Tibial nerve (tissue), 4 donors: ENCODE measurements around the gene ERMARD.

ENCODE experiments used
- EP300 ChIP-seq, 2 donors: sonication (generic); formaldehyde crosslinking; IDR thresholded peaks; one replicate each; pipeline ENCODE4 v1.6.1; 2017; ENCODE audit warnings: antibody characterized with exemption in 2 of 2, mild to moderate bottlenecking in 1 of 2
- TF ChIP-seq, protein P1 (sequence below), 5 experiments: fragments of 200-600 bp in 3 of 5; fragments of 450-650 bp in 2 of 5; sonication (generic) in 3 of 5; IDR thresholded peaks; one replicate each; pipeline ENCODE4 v1.5.1; 2016 to 2019; ENCODE audit warnings: antibody characterized with exemption in 5 of 5, mild to moderate bottlenecking in 3 of 5, moderate library complexity in 2 of 5

DNA sequence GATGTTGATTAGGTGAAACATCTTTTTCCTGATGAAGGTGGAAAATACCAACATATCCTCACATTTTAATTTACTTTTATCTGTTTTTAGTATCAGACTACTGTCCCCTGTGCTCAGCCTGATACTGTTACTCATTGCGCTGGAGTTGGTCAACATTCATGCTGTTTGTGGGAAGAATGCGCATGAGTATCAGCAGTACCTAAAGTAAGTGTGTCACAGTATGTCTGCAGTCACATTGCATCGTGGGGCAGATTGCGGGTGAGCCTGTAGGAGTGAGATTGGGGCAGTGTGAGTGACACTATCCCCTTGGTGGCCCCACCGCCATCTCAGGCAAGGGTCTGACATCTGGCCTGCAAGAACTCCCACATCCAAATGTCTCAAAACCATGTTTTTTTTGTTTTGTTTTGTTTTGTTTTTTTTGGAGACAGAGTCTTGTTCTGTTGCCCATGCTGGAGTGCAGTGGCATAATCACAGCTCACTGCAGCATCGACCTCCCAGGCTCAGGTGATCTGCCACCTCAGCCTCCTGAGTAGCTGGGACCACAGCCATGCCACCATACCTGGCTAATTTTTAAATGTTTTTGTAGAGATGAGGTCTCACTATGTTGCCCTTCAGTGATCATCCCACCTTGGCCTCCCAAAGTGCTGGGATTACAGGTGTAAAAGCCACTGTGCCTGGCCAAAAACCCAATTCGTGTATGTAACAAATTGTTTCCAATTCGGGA is 27.8 kb downstream of the ERMARD start:
- TF ChIP-seq, protein P1, sequence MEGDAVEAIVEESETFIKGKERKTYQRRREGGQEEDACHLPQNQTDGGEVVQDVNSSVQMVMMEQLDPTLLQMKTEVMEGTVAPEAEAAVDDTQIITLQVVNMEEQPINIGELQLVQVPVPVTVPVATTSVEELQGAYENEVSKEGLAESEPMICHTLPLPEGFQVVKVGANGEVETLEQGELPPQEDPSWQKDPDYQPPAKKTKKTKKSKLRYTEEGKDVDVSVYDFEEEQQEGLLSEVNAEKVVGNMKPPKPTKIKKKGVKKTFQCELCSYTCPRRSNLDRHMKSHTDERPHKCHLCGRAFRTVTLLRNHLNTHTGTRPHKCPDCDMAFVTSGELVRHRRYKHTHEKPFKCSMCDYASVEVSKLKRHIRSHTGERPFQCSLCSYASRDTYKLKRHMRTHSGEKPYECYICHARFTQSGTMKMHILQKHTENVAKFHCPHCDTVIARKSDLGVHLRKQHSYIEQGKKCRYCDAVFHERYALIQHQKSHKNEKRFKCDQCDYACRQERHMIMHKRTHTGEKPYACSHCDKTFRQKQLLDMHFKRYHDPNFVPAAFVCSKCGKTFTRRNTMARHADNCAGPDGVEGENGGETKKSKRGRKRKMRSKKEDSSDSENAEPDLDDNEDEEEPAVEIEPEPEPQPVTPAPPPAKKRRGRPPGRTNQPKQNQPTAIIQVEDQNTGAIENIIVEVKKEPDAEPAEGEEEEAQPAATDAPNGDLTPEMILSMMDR (IDR thresholded peaks at IDR 0.05), result no peak
- TF ChIP-seq EP300 (IDR thresholded peaks at IDR 0.05), result no peak
